ENCODE measurements around the gene SNRNP200. TPM values are rescaled to one million over a fixed set of nuclear protein-coding genes. Genes with fewer than 3 reads are reported as not detected.

SNRNP200 gene
- total RNA-seq, 1 experiment from 2014 or later = 231 TPM

GRCh38 chr2:96252526-96252925 is 52.8 kb downstream of the SNRNP200 start:
- intact Hi-C loops (cut with micrococcal nuclease; ENCODE audit: unreplicated experiment) (no loop called here), in situ Hi-C loops (cut with HindIII; ENCODE audit: low pct_unique_long_range_greater_than_20kb, low sequenced_read_pairs) (loop anchor here (25.0 kb wide), 1 partner anchor 90 kb away; no protein-coding TSS in a partner anchor)
- Histone ChIP-seq H3K27ac (ENCODE audit: low read length) (no peak overlapping the region), H3K27me3 (ENCODE audit: control insufficient read depth, insufficient read depth, low read length) (no peaks in the 10 kb centered on the region), H3K4me3 (ENCODE audit: low read depth in 2 of 2, low read length in 2 of 2) (no peak overlapping the region), H3K9me3 (ENCODE audit: control insufficient read depth, insufficient read depth, low read depth, low read length) (no peaks in the 10 kb centered on the region), H3K36me3 (ENCODE audit: control insufficient read depth, insufficient read depth, low read length) (peaks cover 10% of the 10 kb centered on the region; the same call in 1 of the 2 replicates), H3K4me1 (ENCODE audit: control insufficient read depth, insufficient read depth, low read length) (no peaks in the 10 kb centered on the region)
- POLR2A ChIA-PET = no interaction called here
- ATAC-seq = no peak
- no TSS peak for BruUV-seq (replicated peaks)
- TF ChIP-seq TCF7L2 (IDR thresholded peaks at IDR 0.05; ENCODE audit: low read depth, low read length) (no peak), POLR2AphosphoS5 (IDR thresholded peaks at IDR 0.05; ENCODE audit: low read depth, low read length) (no peak), SIN3A (IDR thresholded peaks at IDR 0.05; ENCODE audit: borderline replicate concordance, insufficient read depth, low read depth, low read length) (no peak), CTCF (IDR thresholded peaks at IDR 0.05) (no peak)
- TF ChIP-seq, protein P1, sequence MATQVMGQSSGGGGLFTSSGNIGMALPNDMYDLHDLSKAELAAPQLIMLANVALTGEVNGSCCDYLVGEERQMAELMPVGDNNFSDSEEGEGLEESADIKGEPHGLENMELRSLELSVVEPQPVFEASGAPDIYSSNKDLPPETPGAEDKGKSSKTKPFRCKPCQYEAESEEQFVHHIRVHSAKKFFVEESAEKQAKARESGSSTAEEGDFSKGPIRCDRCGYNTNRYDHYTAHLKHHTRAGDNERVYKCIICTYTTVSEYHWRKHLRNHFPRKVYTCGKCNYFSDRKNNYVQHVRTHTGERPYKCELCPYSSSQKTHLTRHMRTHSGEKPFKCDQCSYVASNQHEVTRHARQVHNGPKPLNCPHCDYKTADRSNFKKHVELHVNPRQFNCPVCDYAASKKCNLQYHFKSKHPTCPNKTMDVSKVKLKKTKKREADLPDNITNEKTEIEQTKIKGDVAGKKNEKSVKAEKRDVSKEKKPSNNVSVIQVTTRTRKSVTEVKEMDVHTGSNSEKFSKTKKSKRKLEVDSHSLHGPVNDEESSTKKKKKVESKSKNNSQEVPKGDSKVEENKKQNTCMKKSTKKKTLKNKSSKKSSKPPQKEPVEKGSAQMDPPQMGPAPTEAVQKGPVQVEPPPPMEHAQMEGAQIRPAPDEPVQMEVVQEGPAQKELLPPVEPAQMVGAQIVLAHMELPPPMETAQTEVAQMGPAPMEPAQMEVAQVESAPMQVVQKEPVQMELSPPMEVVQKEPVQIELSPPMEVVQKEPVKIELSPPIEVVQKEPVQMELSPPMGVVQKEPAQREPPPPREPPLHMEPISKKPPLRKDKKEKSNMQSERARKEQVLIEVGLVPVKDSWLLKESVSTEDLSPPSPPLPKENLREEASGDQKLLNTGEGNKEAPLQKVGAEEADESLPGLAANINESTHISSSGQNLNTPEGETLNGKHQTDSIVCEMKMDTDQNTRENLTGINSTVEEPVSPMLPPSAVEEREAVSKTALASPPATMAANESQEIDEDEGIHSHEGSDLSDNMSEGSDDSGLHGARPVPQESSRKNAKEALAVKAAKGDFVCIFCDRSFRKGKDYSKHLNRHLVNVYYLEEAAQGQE (IDR thresholded peaks at IDR 0.05; ENCODE audit: insufficient read depth in 1 of 2, low read depth in 2 of 2, low read length in 1 of 2) = no peak
- CTCF ChIA-PET = no interaction called here
- DNase-seq (ENCODE audit: low read depth, low spot score) = no peak

GRCh38 chr2:96251721-96252292 is 53.5 kb downstream of the SNRNP200 start:
- ChIA-PET CTCF (no interaction called here), POLR2A (no interaction called here)
- Histone ChIP-seq H3K9me3 (ENCODE audit: control insufficient read depth, insufficient read depth, low read depth, low read length) (no peaks in the 10 kb centered on the region), H3K4me3 (ENCODE audit: low read depth in 2 of 2, low read length in 2 of 2) (no peak overlapping the region), H3K4me1 (ENCODE audit: control insufficient read depth, insufficient read depth, low read length) (no peaks in the 10 kb centered on the region), H3K27ac (ENCODE audit: low read length) (no peak overlapping the region), H3K36me3 (ENCODE audit: control insufficient read depth, insufficient read depth, low read length) (peaks cover 10% of the 10 kb centered on the region; the same call in 1 of the 2 replicates), H3K27me3 (ENCODE audit: control insufficient read depth, insufficient read depth, low read length) (no peaks in the 10 kb centered on the region)
- peak; percentile 37; the same call in 1 of the 2 replicates for ATAC-seq
- in situ Hi-C loops (cut with HindIII; ENCODE audit: low pct_unique_long_range_greater_than_20kb, low sequenced_read_pairs) (loop anchor here (25.0 kb wide), 1 partner anchor 90 kb away; no protein-coding TSS in a partner anchor), intact Hi-C loops (cut with micrococcal nuclease; ENCODE audit: unreplicated experiment) (no loop called here)
- no peak for DNase-seq (ENCODE audit: low read depth, low spot score)
- TSS peak; percentile 17 for BruUV-seq (replicated peaks)
- TF ChIP-seq CTCF (IDR thresholded peaks at IDR 0.05) = no peak
- TF ChIP-seq TCF7L2 (IDR thresholded peaks at IDR 0.05; ENCODE audit: low read depth, low read length) = no peak
- TF ChIP-seq, protein P1 (IDR thresholded peaks at IDR 0.05; ENCODE audit: insufficient read depth in 1 of 2, low read depth in 2 of 2, low read length in 1 of 2) = no peak
- TF ChIP-seq POLR2AphosphoS5 (IDR thresholded peaks at IDR 0.05; ENCODE audit: low read depth, low read length) = no peak
- no peak for TF ChIP-seq SIN3A (IDR thresholded peaks at IDR 0.05; ENCODE audit: borderline replicate concordance, insufficient read depth, low read depth, low read length)

All from Panc1 (cell line).